Measurements from ENCODE around the gene CFAP300. TPM values are rescaled to one million over a fixed set of nuclear protein-coding genes. Genes with fewer than 3 reads are reported as not detected.

Gene CFAP300
- total RNA-seq, 1 donor from 2014 or later = 1.7 TPM

GRCh38 chr11:102118937-102119336 lies 71.7 kb downstream of the CFAP300 start:
- Histone ChIP-seq H3K36me3 (no peaks in the 10 kb centered on the region), H3K27me3 (no peaks in the 10 kb centered on the region), H3K4me1 (peaks cover 74% of the 10 kb centered on the region), H3K9me3 (no peaks in the 10 kb centered on the region), H3K27ac (peak overlapping the region; percentile 9), H3K4me3 (no peak overlapping the region)
- no peak for DNase-seq (ENCODE audit: extremely low spot score in 2 of 2)
- TF ChIP-seq CTCF (IDR thresholded peaks at IDR 0.05) = no peak
- TF ChIP-seq POLR2A (IDR thresholded peaks at IDR 0.05) = no peak
- no peak for TF ChIP-seq POLR2AphosphoS5 (IDR thresholded peaks at IDR 0.05; ENCODE audit: insufficient read depth in 1 of 2, low read depth in 1 of 2)
- intact Hi-C loops (cut with DNase I) = no loop called here

GRCh38 chr11:102119997-102120396 lies 72.8 kb downstream of the CFAP300 start:
- no peak overlapping the region for H3K4me3 ChIP-seq
- intact Hi-C loops (cut with DNase I) = loop anchor here (10.0 kb wide), 1 partner anchor 55 kb away; no protein-coding TSS in a partner anchor
- TF ChIP-seq POLR2AphosphoS5 (IDR thresholded peaks at IDR 0.05; ENCODE audit: insufficient read depth in 1 of 2, low read depth in 1 of 2) (no peak), CTCF (IDR thresholded peaks at IDR 0.05) (no peak), POLR2A (IDR thresholded peaks at IDR 0.05) (no peak)
- DNase-seq (ENCODE audit: extremely low spot score in 2 of 2) = no peak
- H3K27me3 ChIP-seq = no peaks in the 10 kb centered on the region
- no peaks in the 10 kb centered on the region for H3K36me3 ChIP-seq
- no peak overlapping the region for H3K27ac ChIP-seq
- H3K4me1 ChIP-seq = peaks cover 66% of the 10 kb centered on the region
- H3K9me3 ChIP-seq = no peaks in the 10 kb centered on the region

- intact Hi-C loops (cut with DNase I) = loop anchor here (10.0 kb wide), 1 partner anchor 54 kb away; no protein-coding TSS in a partner anchor
- no peak for DNase-seq (ENCODE audit: extremely low spot score in 2 of 2)
- no peak overlapping the region for H3K27ac ChIP-seq
Measured at GRCh38 chr11:102120437-102120973, 73.3 kb downstream of the CFAP300 start.

GRCh38 chr11:102121329-102121728 lies 74.1 kb downstream of the CFAP300 start:
- TF ChIP-seq POLR2A (IDR thresholded peaks at IDR 0.05) (no peak), POLR2AphosphoS5 (IDR thresholded peaks at IDR 0.05; ENCODE audit: insufficient read depth in 1 of 2, low read depth in 1 of 2) (no peak), CTCF (IDR thresholded peaks at IDR 0.05) (no peak)
- H3K4me1 ChIP-seq = peaks cover 54% of the 10 kb centered on the region
- H3K4me3 ChIP-seq = no peak overlapping the region
- no peak overlapping the region for H3K27ac ChIP-seq
- H3K36me3 ChIP-seq = no peaks in the 10 kb centered on the region
- intact Hi-C loops (cut with DNase I) = loop anchor here (10.0 kb wide), 1 partner anchor 53 kb away; no protein-coding TSS in a partner anchor
- no peaks in the 10 kb centered on the region for H3K9me3 ChIP-seq
- H3K27me3 ChIP-seq = no peaks in the 10 kb centered on the region
- DNase-seq (ENCODE audit: extremely low spot score in 2 of 2) = no peak

More at GRCh38 chr11:102120437-102120973, 73.3 kb downstream of the CFAP300 start:
- no peaks in the 10 kb centered on the region for H3K36me3 ChIP-seq
- H3K9me3 ChIP-seq = no peaks in the 10 kb centered on the region
- H3K27me3 ChIP-seq = no peaks in the 10 kb centered on the region
- H3K4me3 ChIP-seq = no peak overlapping the region
- H3K4me1 ChIP-seq = peaks cover 62% of the 10 kb centered on the region
- TF ChIP-seq POLR2AphosphoS5 (IDR thresholded peaks at IDR 0.05; ENCODE audit: insufficient read depth in 1 of 2, low read depth in 1 of 2) (no peak), POLR2A (IDR thresholded peaks at IDR 0.05) (no peak), CTCF (IDR thresholded peaks at IDR 0.05) (no peak)

Small RNAs within 50 kb of the gene (small RNA-seq; reads per million reads assigned to genes)
- gene RNA5SP535 = not detected

Other genes with a start within 250 kb of the CFAP300 start
- gene CEP126, start 132.4 kb upstream of the CFAP300 start, total RNA-seq = 9.6 TPM
- not detected for gene ANGPTL5, start 130.9 kb upstream of the CFAP300 start, total RNA-seq
- gene YAP1, start 63.0 kb downstream of the CFAP300 start, total RNA-seq = 232 TPM